22Rv1 (cell line): ENCODE data around the gene SNX22.

Experiments used
- CTCF ChIP-seq: fragments of 450-650 bp; IDR thresholded peaks from 2 replicates; pipeline ENCODE4 v1.5.1; 2017; ENCODE audit warnings: mild to moderate bottlenecking
- ZFX ChIP-seq: fragments of 450-650 bp; IDR thresholded peaks from 2 replicates; pipeline ENCODE4 v1.6.1; 2017; ENCODE audit warnings: antibody characterized with exemption, borderline replicate concordance

DNA sequence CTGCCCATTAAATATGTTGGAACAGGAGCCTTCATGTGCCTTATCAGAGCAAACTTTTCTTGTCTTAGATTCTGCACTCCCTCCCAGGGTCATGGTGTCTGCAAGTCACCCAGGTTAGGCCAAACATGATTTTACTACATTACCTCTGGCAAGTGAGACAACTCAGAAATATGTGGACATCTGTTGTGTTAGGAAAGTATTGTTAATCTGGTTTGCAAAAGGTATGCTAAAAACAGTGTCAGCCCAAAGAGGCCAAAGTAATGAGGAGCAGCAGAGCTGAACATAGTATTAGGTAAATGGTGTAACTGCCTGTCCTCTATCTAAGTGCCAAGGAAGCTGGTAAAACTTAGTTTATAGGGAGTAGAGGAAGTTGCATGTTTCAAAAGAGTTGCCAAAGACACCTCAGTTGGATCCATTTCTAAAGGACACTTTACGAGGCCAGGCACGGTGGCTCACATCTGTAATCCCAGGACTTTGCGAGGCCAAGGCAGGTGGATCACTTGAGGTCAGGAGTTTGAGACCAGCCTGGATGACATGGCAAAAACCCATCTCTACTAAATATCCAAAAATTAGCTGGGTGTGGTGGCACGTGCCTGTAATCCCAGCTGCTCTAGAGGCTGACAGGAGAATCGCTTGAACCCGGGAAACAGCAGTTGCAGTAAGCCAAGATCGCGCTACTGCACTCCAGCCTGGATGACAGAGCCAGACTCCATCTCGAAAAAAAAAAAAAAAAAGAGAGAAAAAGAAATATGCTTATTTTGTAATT is 33.8 kb downstream of the SNX22 start:
- TF ChIP-seq CTCF, result no peak
- no peak for TF ChIP-seq ZFX
